NK-92 (cell line): ENCODE measurements around the gene GABPB2.

Experiments
- DNase-seq: peaks from one replicate; lab custom pipeline; 2025; ENCODE audit not compliant: unreplicated experiment; lab: John Stamatoyannopoulos, UW

The GABPB2 gene

DNA sequence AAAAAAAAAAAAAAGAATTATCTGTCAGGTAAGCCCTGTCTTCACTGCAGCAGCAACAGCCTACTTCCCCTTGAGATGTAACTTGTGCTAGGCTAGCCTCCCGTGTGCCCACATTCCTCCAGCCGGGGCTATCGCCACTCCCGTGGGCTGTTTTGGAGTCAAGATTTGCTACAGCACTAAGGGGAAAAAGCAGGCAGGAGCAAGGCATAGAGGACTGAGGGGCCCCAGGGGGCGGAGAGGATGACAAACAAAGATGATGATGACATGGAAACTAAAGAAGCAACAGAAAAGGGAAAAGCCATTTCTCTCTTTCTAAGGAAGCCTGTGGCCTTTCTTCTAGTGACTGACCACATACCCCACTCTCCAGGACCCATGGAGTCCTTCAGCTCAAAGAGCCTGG is 87.8 kb downstream of the GABPB2 start:
- no peak for DNase-seq

DNA sequence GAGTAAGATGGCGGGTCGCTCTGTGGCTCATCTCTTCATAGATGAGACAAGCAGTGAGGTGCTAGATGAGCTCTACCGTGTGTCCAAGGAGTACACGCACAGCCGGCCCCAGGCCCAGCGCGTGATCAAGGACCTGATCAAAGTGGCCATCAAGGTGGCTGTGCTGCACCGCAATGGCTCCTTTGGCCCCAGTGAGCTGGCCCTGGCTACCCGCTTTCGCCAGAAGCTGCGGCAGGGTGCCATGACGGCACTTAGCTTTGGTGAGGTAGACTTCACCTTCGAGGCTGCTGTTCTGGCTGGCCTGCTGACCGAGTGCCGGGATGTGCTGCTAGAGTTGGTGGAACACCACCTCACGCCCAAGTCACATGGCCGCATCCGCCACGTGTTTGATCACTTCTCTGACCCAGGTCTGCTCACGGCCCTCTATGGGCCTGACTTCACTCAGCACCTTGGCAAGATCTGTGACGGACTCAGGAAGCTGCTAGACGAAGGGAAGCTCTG is 88.2 kb downstream of the GABPB2 start:
- DNase-seq, result no peak

- no peak for DNase-seq
Observed at GRCh38 chr1:151159373-151159772, 88.8 kb downstream of the GABPB2 start.

DNA sequence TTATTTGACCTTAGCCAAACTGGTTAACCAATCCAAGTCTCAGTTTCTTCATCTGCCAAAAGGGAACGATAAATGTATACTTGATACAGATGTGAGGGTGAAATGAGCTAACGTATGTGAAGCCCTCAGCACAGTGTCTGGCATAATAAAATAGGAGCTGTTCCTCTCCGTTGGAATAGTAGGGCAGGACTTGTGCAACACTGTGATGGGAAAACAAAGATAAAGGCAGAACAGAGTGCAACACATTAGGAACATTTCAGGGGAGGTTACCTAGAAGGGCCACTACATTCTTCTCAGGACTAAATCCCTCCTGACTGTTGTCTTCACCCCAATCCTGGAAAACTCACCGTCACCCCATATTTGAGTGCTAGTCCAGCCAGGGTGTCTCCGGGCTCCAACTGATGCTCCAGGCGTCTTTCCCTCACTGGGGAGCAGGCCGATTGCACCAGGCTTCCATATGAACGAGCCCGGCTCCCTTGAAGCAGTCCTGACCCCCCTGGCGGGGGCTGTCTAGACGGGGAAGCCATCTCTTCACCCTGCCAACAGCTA is 94.2 kb downstream of the GABPB2 start:
- no peak for DNase-seq

GRCh38 chr1:151165281-151165737 is 94.7 kb downstream of the GABPB2 start:
- no peak for DNase-seq

- peak; percentile 67 for DNase-seq
Observed at GRCh38 chr1:151165738-151166504, 95.4 kb downstream of the GABPB2 start, which contains the start of the genes LYSMD1 and SCNM1. Gene LYSMD1 (minus strand): TSS chr1:151165902. CDS start chr1:151165258, 644 bp downstream. Gene SCNM1 (plus strand): TSS chr1:151166144. CDS start chr1:151166153, 9 bp downstream.

GRCh38 chr1:151166505-151166956 is 96.0 kb downstream of the GABPB2 start:
- no peak for DNase-seq

DNA sequence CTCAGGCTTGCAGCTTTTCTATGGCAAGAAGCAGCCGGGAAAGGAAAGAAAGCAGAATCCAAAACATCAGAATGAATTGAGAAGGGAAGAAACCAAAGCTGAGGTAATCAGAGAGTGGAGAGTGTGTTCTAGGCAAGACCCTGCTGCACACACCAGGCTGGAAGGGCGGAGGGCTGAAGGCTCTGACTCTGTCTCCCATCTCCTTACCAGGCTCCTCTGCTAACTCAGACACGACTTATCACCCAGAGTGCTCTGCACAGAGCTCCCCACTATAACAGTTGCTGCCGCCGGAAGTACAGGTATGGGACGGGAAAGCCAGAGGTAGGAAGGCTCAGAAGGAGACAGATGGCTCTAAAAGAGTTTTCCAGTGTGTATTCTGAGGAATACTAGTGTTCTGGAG is 96.6 kb downstream of the GABPB2 start:
- no peak for DNase-seq

DNA sequence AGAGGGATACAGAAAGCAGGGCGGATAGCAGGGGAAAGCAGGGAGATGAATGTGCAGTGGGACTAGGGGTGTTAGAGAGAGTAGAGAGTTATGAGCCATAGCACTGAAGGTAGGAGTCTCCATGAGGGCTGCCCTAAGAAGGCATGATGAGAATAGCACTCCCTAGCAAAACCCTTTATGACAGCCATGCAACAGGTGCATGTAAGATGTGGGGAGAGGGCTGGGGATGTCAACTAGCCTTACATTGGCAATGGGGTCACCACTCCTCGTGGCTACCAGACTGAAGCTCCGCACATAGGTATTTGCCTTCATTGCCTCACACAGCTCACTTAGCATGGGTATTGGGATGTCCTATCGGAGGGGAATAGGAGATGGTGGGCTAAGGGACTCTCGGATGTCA is 100.6 kb downstream of the GABPB2 start:
- DNase-seq, result no peak
